Endodermal cell (in vitro differentiated cells): ENCODE results near the gene KCNMA1. TPM values are rescaled to one million over a fixed set of nuclear protein-coding genes. Genes with fewer than 3 reads are reported as not detected.

Source experiments
- DNase-seq: peaks from one replicate; pipeline ENCODE4 v3.0.0-alpha.2; 2017
- H3K27ac ChIP-seq: 2 replicates; pipeline ENCODE4 v1.5.1; 2013; ENCODE audit warnings: mild to moderate bottlenecking, low read depth, low read length, moderate library complexity
- H3K27me3 ChIP-seq: 2 replicates; pipeline ENCODE4 v1.6.1; 2013; ENCODE audit warnings: mild to moderate bottlenecking, low read length, moderate library complexity; ENCODE audit not compliant: insufficient read depth, control insufficient read depth, poor library complexity, severe bottlenecking
- H3K36me3 ChIP-seq: 2 replicates; pipeline ENCODE4 v1.7.0; 2013; ENCODE audit warnings: mild to moderate bottlenecking, low read length, moderate library complexity; ENCODE audit not compliant: control insufficient read depth, insufficient read depth
- H3K4me1 ChIP-seq: one replicate; pipeline ENCODE4 v1.7.0; 2013; ENCODE audit warnings: low read length; ENCODE audit not compliant: control insufficient read depth, insufficient read depth
- H3K4me3 ChIP-seq: 2 replicates; pipeline ENCODE4 v1.5.1; 2013; ENCODE audit warnings: mild to moderate bottlenecking, low read length, moderate library complexity
- H3K9ac ChIP-seq: 2 replicates; pipeline ENCODE4 v1.6.1; 2013; ENCODE audit warnings: mild to moderate bottlenecking, low read length, moderate library complexity; ENCODE audit not compliant: poor library complexity, severe bottlenecking; ENCODE audit errors: extremely low read depth
- H3K9me3 ChIP-seq: 2 replicates; pipeline ENCODE4 v1.6.1; 2013; ENCODE audit warnings: mild to moderate bottlenecking, low read length, moderate library complexity; ENCODE audit not compliant: control insufficient read depth
- H3K27ac Mint-ChIP-seq: 2 replicates; pipeline ENCODE4 v1.8.0; 2020; ENCODE audit warnings: mixed read lengths
- H3K27me3 Mint-ChIP-seq: 2 replicates; pipeline ENCODE4 v1.8.0; 2021; ENCODE audit warnings: mild to moderate bottlenecking, mixed read lengths; ENCODE audit not compliant: insufficient read depth
- H3K36me3 Mint-ChIP-seq: 2 replicates; pipeline ENCODE4 v1.8.0; 2020; ENCODE audit warnings: low read depth, mixed read lengths
- H3K4me1 Mint-ChIP-seq: 2 replicates; pipeline ENCODE4 v1.8.0; 2020; ENCODE audit warnings: mixed read lengths
- H3K4me3 Mint-ChIP-seq: 2 replicates; pipeline ENCODE4 v1.8.0; 2020; ENCODE audit warnings: mild to moderate bottlenecking, moderate library complexity, mixed read lengths
- H3K9me3 Mint-ChIP-seq: 2 replicates; pipeline ENCODE4 v1.8.0; 2020; ENCODE audit warnings: mild to moderate bottlenecking, mixed read lengths
- CTCF ChIP-seq: fragments of 200-600 bp; sonication (generic); conservative IDR thresholded peaks from 2 replicates; pipeline ENCODE4 v1.5.0; 2021; ENCODE audit warnings: antibody characterized with exemption, mild to moderate bottlenecking
- WGBS, 2 experiments: methylation state at CpG; one replicate each; pipeline versions ENCODE4 v1.1.5 to v1.1.7; 2013; ENCODE audit warnings: missing lambda C conversion rate in 2 of 2, mixed read lengths in 1 of 2; ENCODE audit not compliant: insufficient coverage in 1 of 2, insufficient read length in 1 of 2; 5-methylcytosine and 5-hydroxymethylcytosine counted together
- total RNA-seq, 2 donors: library from RNA; stranded (reverse); fragmentation: NEBNext Ultra II Directional in 1 of 2; extraction: Animal tissue kit (Norgen Biotek cat#: 25700) in 1 of 2; gene quantifications; 2 replicates in 1 of 2; 3 replicates in 1 of 2; pipeline ENCODE4 v1.2.1, GENCODE V29; 2021

The KCNMA1 gene
- total RNA-seq, 2 donors from 2014 or later, result 0.55 to 1.3 TPM

- Mint-ChIP-seq H3K4me1 (no peaks in the 10 kb centered on the region), H3K36me3 (no peaks in the 10 kb centered on the region), H3K27me3 (no peaks in the 10 kb centered on the region), H3K27ac (no peak overlapping the region), H3K9me3 (no peaks in the 10 kb centered on the region), H3K4me3 (no peak overlapping the region)
- no peak for DNase-seq
- 96 to 98% methylated on average over 4 of the region's 4 CpGs for WGBS, 2 experiments
- H3K36me3 ChIP-seq, result no peaks in the 10 kb centered on the region
- no peak overlapping the region for H3K27ac ChIP-seq
- no peak overlapping the region for H3K9ac ChIP-seq
- H3K27me3 ChIP-seq, result no peaks in the 10 kb centered on the region
- H3K4me1 ChIP-seq, result no peaks in the 10 kb centered on the region
- TF ChIP-seq CTCF, result no peak
- no peak overlapping the region for H3K4me3 ChIP-seq
- H3K9me3 ChIP-seq, result no peaks in the 10 kb centered on the region
Measured at GRCh38 chr10:76880931-76881330, 756.7 kb downstream of the KCNMA1 start.

GRCh38 chr10:76879116-76879913 is 758.3 kb downstream of the KCNMA1 start:
- H3K9me3 ChIP-seq, result no peaks in the 10 kb centered on the region
- DNase-seq, result no peak
- H3K27ac ChIP-seq, result no peak overlapping the region
- no peaks in the 10 kb centered on the region for H3K4me1 ChIP-seq
- Mint-ChIP-seq H3K4me1 (no peaks in the 10 kb centered on the region), H3K27me3 (no peaks in the 10 kb centered on the region), H3K9me3 (no peaks in the 10 kb centered on the region), H3K27ac (no peak overlapping the region), H3K36me3 (no peaks in the 10 kb centered on the region), H3K4me3 (no peak overlapping the region)
- no peaks in the 10 kb centered on the region for H3K27me3 ChIP-seq
- 85 to 94% methylated on average over 5 to 9 of the region's 9 CpGs for WGBS, 2 experiments
- no peaks in the 10 kb centered on the region for H3K36me3 ChIP-seq
- H3K9ac ChIP-seq, result no peak overlapping the region
- H3K4me3 ChIP-seq, result no peak overlapping the region
- TF ChIP-seq CTCF, result no peak

- WGBS, 2 experiments, result 90 to 100% methylated on average over 1 to 3 of the region's 3 CpGs
Measured at GRCh38 chr10:76878514-76878913, 759.1 kb downstream of the KCNMA1 start.

More at GRCh38 chr10:76878514-76878913, 759.1 kb downstream of the KCNMA1 start:
- no peaks in the 10 kb centered on the region for H3K4me1 ChIP-seq
- no peaks in the 10 kb centered on the region for H3K27me3 ChIP-seq
- no peak overlapping the region for H3K27ac ChIP-seq
- no peaks in the 10 kb centered on the region for H3K27me3 Mint-ChIP-seq
- TF ChIP-seq CTCF, result no peak
- no peaks in the 10 kb centered on the region for H3K36me3 ChIP-seq
- H3K9me3 ChIP-seq, result no peaks in the 10 kb centered on the region
- no peak overlapping the region for H3K4me3 ChIP-seq
- H3K27ac Mint-ChIP-seq, result no peak overlapping the region
- H3K36me3 Mint-ChIP-seq, result no peaks in the 10 kb centered on the region
- no peak overlapping the region for H3K9ac ChIP-seq
- no peak for DNase-seq
- no peak overlapping the region for H3K4me3 Mint-ChIP-seq
- no peaks in the 10 kb centered on the region for H3K9me3 Mint-ChIP-seq
- no peaks in the 10 kb centered on the region for H3K4me1 Mint-ChIP-seq
